ENCODE data around the gene OR13F1. TPM values are rescaled to one million over a fixed set of nuclear protein-coding genes. Genes with fewer than 3 reads are reported as not detected.
A peak's percentile ranks its signal among the peaks of the same experiment; 100 is the strongest.

The OR13F1 gene
- total and polyA plus RNA-seq, 2 of the 13 experiments (the other 11 are each of a cell fraction or from before 2014, with no cell fraction given): not detected

GRCh38 chr9:104494808-104495207 is 9.3 kb upstream of the OR13F1 start:
- H3K4me2 ChIP-seq (ENCODE audit: low read depth, low read length): no peak overlapping the region
- in situ Hi-C loops (cut with HindIII; ENCODE audit: extremely low pct_ligation_motif_present, low pct_unique_long_range_greater_than_20kb): no loop called here

GRCh38 chr9:104503440-104503839 is 623 bp upstream of the OR13F1 start:
- BruUV-seq (replicated peaks): no TSS peak

More at GRCh38 chr9:104494808-104495207, 9.3 kb upstream of the OR13F1 start:
- ATAC-seq (no peak; the same call in 2 of the 3 replicates), FAIRE-seq (no peak), DNase-seq (ENCODE audit: low spot score) (no peak)
- ChIA-PET CTCF (ENCODE audit: low intra/inter-chr PET ratio, low total read pairs) (no interaction called here), POLR2A (no interaction called here)
- no peak for TF ChIP-seq PHF20 (CRISPR knock-in tag; IDR thresholded peaks at IDR 0.05)
- no peak for TF ChIP-seq ZNF780A (CRISPR knock-in tag; IDR thresholded peaks at IDR 0.05)
- TF ChIP-seq STAG1 (CRISPR knock-in tag; IDR thresholded peaks at IDR 0.05): peak; percentile 30; the same call in 1 of the 2 replicates
- no peak overlapping the region for H2AFZ ChIP-seq (ENCODE audit: low read length)
- H4K20me1 ChIP-seq (ENCODE audit: insufficient read depth, low read length): no peaks in the 10 kb centered on the region
- no peaks in the 10 kb centered on the region for H3K79me2 ChIP-seq (ENCODE audit: insufficient read depth, low read length)
- no peak overlapping the region for H3K4me3 ChIP-seq (replicated peaks in 1 of 3; ENCODE audit: insufficient read depth in 1 of 3, low read depth in 2 of 3, low read length in 3 of 3)
- H3K4me1 ChIP-seq (ENCODE audit: insufficient read depth, low read length): no peaks in the 10 kb centered on the region
- intact Hi-C loops (cut with micrococcal nuclease; ENCODE audit: unreplicated experiment): no loop called here
- no peak overlapping the region for H3K9ac ChIP-seq (ENCODE audit: insufficient read depth, low read depth, low read length)
- H3K27ac ChIP-seq (ENCODE audit: extremely low read length, insufficient read depth, low read length): no peak overlapping the region
- no peaks in the 10 kb centered on the region for H3K36me3 ChIP-seq (replicated peaks in 1 of 2; ENCODE audit: control insufficient read depth in 1 of 2, insufficient read depth in 2 of 2, low read length in 2 of 2)
- WGBS (ENCODE audit: low lambda C conversion rate): 12% methylated on average over 3 of the region's 3 CpGs
- no peaks in the 10 kb centered on the region for H3K27me3 ChIP-seq (ENCODE audit: control insufficient read depth in 1 of 2, insufficient read depth in 2 of 2, low read length in 2 of 2)
- no TSS peak for BruUV-seq (replicated peaks)
- no peaks in the 10 kb centered on the region for H3K9me3 ChIP-seq (ENCODE audit: low read length)

More at GRCh38 chr9:104503440-104503839, 623 bp upstream of the OR13F1 start:
- intact Hi-C loops (cut with micrococcal nuclease; ENCODE audit: unreplicated experiment): no loop called here
- Histone ChIP-seq H2AFZ (ENCODE audit: low read length) (no peak overlapping the region), H3K9me3 (ENCODE audit: low read length) (no peaks in the 10 kb centered on the region), H3K4me2 (ENCODE audit: low read depth, low read length) (no peak overlapping the region), H3K4me3 (replicated peaks in 1 of 3; ENCODE audit: insufficient read depth in 1 of 3, low read depth in 2 of 3, low read length in 3 of 3) (no peak overlapping the region), H3K79me2 (ENCODE audit: insufficient read depth, low read length) (no peaks in the 10 kb centered on the region), H3K27ac (ENCODE audit: extremely low read length, insufficient read depth, low read length) (no peak overlapping the region), H4K20me1 (ENCODE audit: insufficient read depth, low read length) (no peaks in the 10 kb centered on the region), H3K36me3 (replicated peaks in 1 of 2; ENCODE audit: control insufficient read depth in 1 of 2, insufficient read depth in 2 of 2, low read length in 2 of 2) (no peaks in the 10 kb centered on the region), H3K4me1 (ENCODE audit: insufficient read depth, low read length) (no peaks in the 10 kb centered on the region), H3K9ac (ENCODE audit: insufficient read depth, low read depth, low read length) (no peak overlapping the region), H3K27me3 (ENCODE audit: control insufficient read depth in 1 of 2, insufficient read depth in 2 of 2, low read length in 2 of 2) (no peaks in the 10 kb centered on the region)
- POLR2A ChIA-PET: no interaction called here
- ATAC-seq (no peak), DNase-seq (ENCODE audit: low spot score) (no peak), FAIRE-seq (no peak)
- in situ Hi-C loops (cut with HindIII; ENCODE audit: extremely low pct_ligation_motif_present, low pct_unique_long_range_greater_than_20kb): no loop called here
- TF ChIP-seq MBNL3 (CRISPR knock-in tag; conservative IDR thresholded peaks at IDR 0.05): no peak
- peak; percentile 92 for TF ChIP-seq MNT (IDR thresholded peaks at IDR 0.05)
- CTCF ChIA-PET (ENCODE audit: low intra/inter-chr PET ratio, low total read pairs): no interaction called here
